Measurements from ENCODE around the gene DHX57.

The DHX57 gene

DNA sequence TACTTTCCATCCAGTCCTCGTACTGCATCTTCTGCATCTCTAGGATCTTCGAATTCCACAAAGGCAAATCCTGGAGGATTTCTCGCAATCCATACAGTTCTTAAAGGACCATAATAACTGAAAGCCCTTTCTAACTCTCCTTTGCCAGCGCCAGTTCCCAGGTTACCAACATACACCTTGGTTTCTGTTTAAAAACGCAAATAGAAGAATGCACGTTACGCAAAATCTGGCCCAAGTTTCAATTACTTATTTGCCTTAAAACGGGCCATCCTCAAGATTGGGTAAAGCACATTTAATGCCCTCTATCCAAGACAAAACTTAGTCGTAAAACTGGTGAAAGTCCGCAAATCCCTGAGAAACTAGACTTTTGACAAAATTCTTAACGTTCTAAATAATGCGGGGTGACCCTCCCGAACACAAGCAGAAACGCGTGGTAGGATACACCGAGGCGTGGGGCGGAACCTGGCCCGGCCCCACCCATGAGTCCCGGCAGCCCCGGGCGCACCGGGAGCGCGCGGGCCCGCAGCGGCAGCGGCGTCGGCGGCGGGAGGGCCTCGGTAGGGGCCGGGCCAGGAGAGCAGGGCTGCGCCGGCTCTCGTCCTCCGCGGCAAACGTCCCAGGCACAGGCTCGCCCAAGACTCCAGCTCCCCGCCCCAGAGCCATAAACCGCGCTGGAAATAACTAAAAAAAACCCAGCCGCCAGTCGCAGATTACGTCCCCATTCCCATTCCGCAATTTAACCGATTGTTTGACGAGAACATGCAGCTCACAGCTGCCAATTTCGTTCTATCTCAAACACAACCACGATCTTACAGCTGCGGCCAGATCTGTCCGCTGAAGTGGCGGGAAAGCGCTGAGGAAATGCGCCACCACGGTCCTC lies 125.5 kb downstream of the DHX57 start:
- no peak for DNase-seq
- Histone ChIP-seq H3K36me3 (ENCODE audit: control insufficient read depth, insufficient read depth, low read length) (peaks cover 42% of the 10 kb centered on the region), H3K9me3 (ENCODE audit: control insufficient read depth, low read length) (no peaks in the 10 kb centered on the region), H3K27ac (ENCODE audit: insufficient read depth, low read length, poor library complexity, severe bottlenecking) (peak overlapping the region; percentile 90), H3K4me3 (ENCODE audit: insufficient read depth, low read depth, low read length, poor library complexity, severe bottlenecking) (peak overlapping the region; percentile 74), H3K27me3 (replicated peaks; ENCODE audit: control insufficient read depth, insufficient read depth, low read length, poor library complexity, severe bottlenecking) (no peaks in the 10 kb centered on the region), H3K4me1 (ENCODE audit: control insufficient read depth, insufficient read depth, low read length, poor library complexity, severe bottlenecking) (peaks cover 49% of the 10 kb centered on the region)

DNA sequence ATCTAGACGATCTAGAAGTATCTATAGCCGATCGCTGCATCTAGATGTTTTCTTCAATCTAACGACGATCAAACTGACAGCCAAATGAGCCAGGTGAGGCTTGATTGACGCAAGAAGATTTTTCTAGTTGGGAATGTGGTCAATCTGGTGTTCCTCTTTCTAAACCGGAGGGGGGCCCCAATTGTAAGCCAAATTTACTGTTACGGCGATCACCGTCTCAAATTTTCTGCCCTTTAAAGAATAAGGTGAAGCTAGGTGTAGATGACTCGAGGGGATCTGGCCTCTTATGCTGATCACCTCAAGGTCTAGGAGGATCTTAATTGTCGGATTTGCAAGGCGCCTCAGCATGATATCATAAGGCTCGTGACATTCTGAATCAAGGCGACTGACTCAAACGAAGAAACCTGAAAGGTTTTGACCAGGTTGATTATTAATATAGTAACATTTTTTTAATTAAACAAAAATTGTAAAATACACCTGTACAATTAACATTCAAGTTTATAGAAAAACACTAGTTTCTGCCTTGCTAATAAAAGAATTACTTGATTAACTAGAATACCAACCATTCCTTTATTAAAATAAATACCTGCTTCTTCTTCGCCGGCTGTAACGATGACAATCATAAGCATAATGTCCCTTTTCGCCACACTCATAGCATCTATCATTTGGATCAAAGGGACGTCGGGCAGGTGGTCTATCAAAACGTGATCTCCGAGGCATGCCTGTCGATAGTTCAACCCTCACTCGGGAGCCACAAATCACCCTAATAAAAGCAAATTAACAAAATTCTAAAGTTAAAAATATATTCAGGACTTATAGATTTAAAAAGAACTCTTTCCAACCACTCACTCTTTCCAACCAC lies 126.6 kb downstream of the DHX57 start:
- H3K4me3 ChIP-seq (ENCODE audit: insufficient read depth, low read depth, low read length, poor library complexity, severe bottlenecking): peak overlapping the region; percentile 74
- H3K36me3 ChIP-seq (ENCODE audit: control insufficient read depth, insufficient read depth, low read length): peaks cover 52% of the 10 kb centered on the region
- no peak for DNase-seq
- no peaks in the 10 kb centered on the region for H3K27me3 ChIP-seq (replicated peaks; ENCODE audit: control insufficient read depth, insufficient read depth, low read length, poor library complexity, severe bottlenecking)
- peak overlapping the region; percentile 90 for H3K27ac ChIP-seq (ENCODE audit: insufficient read depth, low read length, poor library complexity, severe bottlenecking)
- H3K4me1 ChIP-seq (ENCODE audit: control insufficient read depth, insufficient read depth, low read length, poor library complexity, severe bottlenecking): peaks cover 50% of the 10 kb centered on the region
- H3K9me3 ChIP-seq (ENCODE audit: control insufficient read depth, low read length): no peaks in the 10 kb centered on the region

DNA sequence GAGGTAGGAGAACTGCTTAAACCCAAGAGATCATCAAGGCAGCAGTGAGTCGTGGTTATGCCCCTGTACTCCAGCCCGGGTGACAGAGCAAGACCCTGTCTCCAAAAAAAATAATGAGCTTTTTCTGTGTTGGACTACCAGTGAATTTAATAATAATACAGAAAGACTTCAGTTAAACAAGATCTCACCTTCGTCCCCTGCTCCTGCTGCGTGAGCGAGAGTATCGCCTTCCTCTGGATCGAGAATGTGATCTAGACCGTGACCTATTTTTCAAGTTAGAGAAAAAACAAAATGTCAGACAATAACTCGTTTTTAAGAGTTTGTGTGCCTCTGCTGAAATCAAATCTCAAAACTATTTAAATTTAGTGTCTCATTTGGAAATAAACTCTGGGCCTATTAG lies 127.3 kb downstream of the DHX57 start:
- Histone ChIP-seq H3K27ac (ENCODE audit: insufficient read depth, low read length, poor library complexity, severe bottlenecking) (peak overlapping the region; percentile 35), H3K9me3 (ENCODE audit: control insufficient read depth, low read length) (no peaks in the 10 kb centered on the region), H3K27me3 (replicated peaks; ENCODE audit: control insufficient read depth, insufficient read depth, low read length, poor library complexity, severe bottlenecking) (no peaks in the 10 kb centered on the region), H3K4me3 (ENCODE audit: insufficient read depth, low read depth, low read length, poor library complexity, severe bottlenecking) (peak overlapping the region; percentile 74), H3K36me3 (ENCODE audit: control insufficient read depth, insufficient read depth, low read length) (peaks cover 59% of the 10 kb centered on the region), H3K4me1 (ENCODE audit: control insufficient read depth, insufficient read depth, low read length, poor library complexity, severe bottlenecking) (peaks cover 46% of the 10 kb centered on the region)
- no peak for DNase-seq

DNA sequence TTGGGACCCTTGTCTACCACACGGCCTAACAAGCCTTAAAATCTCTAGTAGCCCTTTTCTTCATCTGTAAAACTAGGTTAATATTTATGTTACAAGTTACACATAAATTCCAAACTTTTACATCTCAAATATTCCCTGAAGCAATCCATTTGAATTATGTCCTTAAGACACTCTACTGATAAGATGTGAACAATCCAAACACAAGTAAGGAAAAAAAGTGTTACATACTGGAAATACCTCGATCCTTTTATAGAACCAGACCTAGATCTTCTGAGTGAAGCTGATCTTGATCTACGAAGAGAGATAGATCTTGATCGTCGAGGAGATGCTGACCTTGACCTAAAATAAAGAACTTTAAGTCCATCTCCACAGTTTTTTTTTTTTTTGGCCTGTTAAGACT lies 127.9 kb downstream of the DHX57 start:
- H3K4me3 ChIP-seq (ENCODE audit: insufficient read depth, low read depth, low read length, poor library complexity, severe bottlenecking): peak overlapping the region; percentile 29
- DNase-seq: no peak
- peaks cover 46% of the 10 kb centered on the region for H3K4me1 ChIP-seq (ENCODE audit: control insufficient read depth, insufficient read depth, low read length, poor library complexity, severe bottlenecking)
- peaks cover 59% of the 10 kb centered on the region for H3K36me3 ChIP-seq (ENCODE audit: control insufficient read depth, insufficient read depth, low read length)
- H3K27ac ChIP-seq (ENCODE audit: insufficient read depth, low read length, poor library complexity, severe bottlenecking): peak overlapping the region; percentile 35
- no peaks in the 10 kb centered on the region for H3K9me3 ChIP-seq (ENCODE audit: control insufficient read depth, low read length)
- H3K27me3 ChIP-seq (replicated peaks; ENCODE audit: control insufficient read depth, insufficient read depth, low read length, poor library complexity, severe bottlenecking): no peaks in the 10 kb centered on the region
